ENCODE measurements around the gene HYAL3. TPM values are rescaled to one million over a fixed set of nuclear protein-coding genes. Genes with fewer than 3 reads are reported as not detected.
A peak's percentile ranks its signal among the peaks of the same experiment; 100 is the strongest.

HYAL3 gene
- total RNA-seq, 4 donors from 2014 or later, result 2.4 to 8.8 (median 4.0) TPM

DNA sequence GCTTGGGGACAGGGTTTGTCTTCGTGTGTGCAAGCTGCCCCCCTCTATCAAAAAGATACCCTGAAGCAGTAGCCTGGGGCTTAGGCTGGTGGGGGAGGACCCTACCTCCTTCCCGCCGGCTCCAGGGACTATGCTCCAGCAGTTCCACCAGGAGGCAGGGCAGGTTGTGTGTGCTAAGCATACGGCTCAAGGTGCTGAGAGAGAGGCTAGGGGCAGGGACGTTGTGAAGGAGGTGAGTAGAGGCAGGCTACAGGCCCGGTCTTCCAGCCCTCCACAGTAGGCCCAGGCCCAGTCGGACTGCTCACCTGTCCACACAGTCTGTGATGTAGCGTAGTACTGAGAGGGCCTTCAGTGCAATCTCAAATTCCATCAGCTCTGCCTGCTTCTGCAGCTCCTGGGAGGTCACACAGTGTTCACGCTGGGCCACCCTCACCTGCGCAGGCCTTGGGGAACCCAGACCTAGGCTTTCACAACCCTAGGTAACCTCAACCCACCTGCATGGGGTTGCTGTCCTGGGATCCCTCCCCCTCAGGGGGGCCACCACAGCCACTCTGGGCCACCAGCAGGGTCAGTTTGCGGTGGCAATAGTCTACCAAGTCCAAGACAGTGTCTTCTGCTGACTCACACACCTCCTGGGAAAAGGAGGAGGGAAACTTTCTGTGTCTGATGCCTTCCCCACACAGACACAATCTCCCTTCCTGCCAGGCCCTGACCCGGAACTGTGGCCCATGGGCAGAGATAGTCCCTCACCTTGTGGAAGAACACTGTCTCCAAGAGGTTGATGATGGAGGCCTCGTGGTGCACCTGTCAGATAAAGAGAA lies 43.8 kb upstream of the HYAL3 start:
- H3K9me3 ChIP-seq, result no peaks in the 10 kb centered on the region
- WGBS, 2 donors (ENCODE audit: low coverage in 1 of 2), result 75% methylated on average over 8 of the region's 13 CpGs; no CpG with 5 or more reads in 1 of the 2 donors
- TF ChIP-seq POLR2A (IDR thresholded peaks at IDR 0.05), result no peak
- TF ChIP-seq POLR2AphosphoS5 (IDR thresholded peaks at IDR 0.05), result no peak
- TF ChIP-seq, protein P1, sequence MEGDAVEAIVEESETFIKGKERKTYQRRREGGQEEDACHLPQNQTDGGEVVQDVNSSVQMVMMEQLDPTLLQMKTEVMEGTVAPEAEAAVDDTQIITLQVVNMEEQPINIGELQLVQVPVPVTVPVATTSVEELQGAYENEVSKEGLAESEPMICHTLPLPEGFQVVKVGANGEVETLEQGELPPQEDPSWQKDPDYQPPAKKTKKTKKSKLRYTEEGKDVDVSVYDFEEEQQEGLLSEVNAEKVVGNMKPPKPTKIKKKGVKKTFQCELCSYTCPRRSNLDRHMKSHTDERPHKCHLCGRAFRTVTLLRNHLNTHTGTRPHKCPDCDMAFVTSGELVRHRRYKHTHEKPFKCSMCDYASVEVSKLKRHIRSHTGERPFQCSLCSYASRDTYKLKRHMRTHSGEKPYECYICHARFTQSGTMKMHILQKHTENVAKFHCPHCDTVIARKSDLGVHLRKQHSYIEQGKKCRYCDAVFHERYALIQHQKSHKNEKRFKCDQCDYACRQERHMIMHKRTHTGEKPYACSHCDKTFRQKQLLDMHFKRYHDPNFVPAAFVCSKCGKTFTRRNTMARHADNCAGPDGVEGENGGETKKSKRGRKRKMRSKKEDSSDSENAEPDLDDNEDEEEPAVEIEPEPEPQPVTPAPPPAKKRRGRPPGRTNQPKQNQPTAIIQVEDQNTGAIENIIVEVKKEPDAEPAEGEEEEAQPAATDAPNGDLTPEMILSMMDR (IDR thresholded peaks at IDR 0.05), result no peak
- no peak for TF ChIP-seq EP300 (IDR thresholded peaks at IDR 0.05)
- no peak overlapping the region for H3K27ac ChIP-seq
- no peaks in the 10 kb centered on the region for H3K27me3 ChIP-seq
- H3K36me3 ChIP-seq, result peaks cover 0 to 6% of the 10 kb centered on the region in 2 donors
- no peak overlapping the region for H3K4me3 ChIP-seq
- no peak for ATAC-seq
- peaks cover 0 to 70% (median 35%) of the 10 kb centered on the region in 3 donors for H3K4me1 ChIP-seq

DNA sequence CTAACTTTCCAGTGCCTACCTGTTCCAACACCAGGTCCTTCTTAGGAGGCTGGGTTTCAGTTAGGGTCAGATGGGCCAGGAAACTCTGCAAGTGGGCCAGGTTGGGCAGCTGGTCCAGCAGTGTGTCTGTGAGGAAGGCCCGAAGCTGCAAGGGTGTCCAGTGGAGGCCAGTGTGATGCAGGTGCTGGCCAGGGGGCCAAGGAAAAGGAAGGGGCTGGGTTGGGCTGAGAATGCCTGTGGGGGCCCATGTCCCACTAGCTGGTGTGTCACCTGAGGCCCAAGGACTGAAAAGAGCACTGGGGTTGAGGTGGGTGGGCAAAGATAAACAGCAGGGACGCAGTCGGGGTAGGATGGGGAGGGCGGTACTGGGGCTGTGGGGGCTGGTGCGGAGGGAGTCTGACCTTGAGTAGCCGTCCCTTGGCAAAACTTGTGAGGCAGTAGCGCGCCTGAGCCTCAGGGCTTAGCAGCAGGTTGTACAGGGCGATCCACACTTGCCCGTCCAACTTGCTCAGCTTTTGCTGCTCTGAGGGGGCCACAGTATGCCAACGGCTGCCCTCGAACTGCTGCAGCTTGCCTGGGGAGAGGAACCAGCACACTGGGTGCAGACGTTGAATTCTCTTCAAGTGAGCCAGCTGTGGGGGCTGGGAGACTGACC lies 42.9 kb upstream of the HYAL3 start:
- H3K4me3 ChIP-seq, result no peak overlapping the region
- peak overlapping the region in 1 of 4 donors; percentile 94 for H3K27ac ChIP-seq
- ATAC-seq, result no peak
- peaks cover 0 to 68% (median 36%) of the 10 kb centered on the region in 3 donors for H3K4me1 ChIP-seq
- no peaks in the 10 kb centered on the region for H3K9me3 ChIP-seq
- H3K27me3 ChIP-seq, result no peaks in the 10 kb centered on the region
- H3K36me3 ChIP-seq, result no peaks in the 10 kb centered on the region
- WGBS, 2 donors (ENCODE audit: low coverage in 1 of 2), result 94% methylated on average over 8 of the region's 13 CpGs; no CpG with 5 or more reads in 1 of the 2 donors
- TF ChIP-seq, protein P1 (IDR thresholded peaks at IDR 0.05), result no peak
- TF ChIP-seq POLR2A (IDR thresholded peaks at IDR 0.05), result no peak
- TF ChIP-seq EP300 (IDR thresholded peaks at IDR 0.05), result no peak
- no peak for TF ChIP-seq POLR2AphosphoS5 (IDR thresholded peaks at IDR 0.05)

- Histone ChIP-seq H3K36me3 (no peaks in the 10 kb centered on the region), H3K27me3 (no peaks in the 10 kb centered on the region), H3K4me1 (peaks cover 0 to 66% (median 36%) of the 10 kb centered on the region in 3 donors), H3K9me3 (no peaks in the 10 kb centered on the region), H3K4me3 (peak overlapping the region in 1 of 2 donors; percentile 65), H3K27ac (peak overlapping the region in 3 of 4 donors; percentile 91 to 99 (median 94))
- ATAC-seq, result no peak
- WGBS, 2 donors (ENCODE audit: low coverage in 1 of 2), result no CpG with 5 or more reads among the region's 9 CpGs
- TF ChIP-seq EP300 (IDR thresholded peaks at IDR 0.05), result no peak
- TF ChIP-seq, protein P1 (IDR thresholded peaks at IDR 0.05), result no peak
- no peak for TF ChIP-seq POLR2AphosphoS5 (IDR thresholded peaks at IDR 0.05)
- TF ChIP-seq POLR2A (IDR thresholded peaks at IDR 0.05), result no peak
Measured at GRCh38 chr3:50341537-50341936, 42.3 kb upstream of the HYAL3 start.

DNA sequence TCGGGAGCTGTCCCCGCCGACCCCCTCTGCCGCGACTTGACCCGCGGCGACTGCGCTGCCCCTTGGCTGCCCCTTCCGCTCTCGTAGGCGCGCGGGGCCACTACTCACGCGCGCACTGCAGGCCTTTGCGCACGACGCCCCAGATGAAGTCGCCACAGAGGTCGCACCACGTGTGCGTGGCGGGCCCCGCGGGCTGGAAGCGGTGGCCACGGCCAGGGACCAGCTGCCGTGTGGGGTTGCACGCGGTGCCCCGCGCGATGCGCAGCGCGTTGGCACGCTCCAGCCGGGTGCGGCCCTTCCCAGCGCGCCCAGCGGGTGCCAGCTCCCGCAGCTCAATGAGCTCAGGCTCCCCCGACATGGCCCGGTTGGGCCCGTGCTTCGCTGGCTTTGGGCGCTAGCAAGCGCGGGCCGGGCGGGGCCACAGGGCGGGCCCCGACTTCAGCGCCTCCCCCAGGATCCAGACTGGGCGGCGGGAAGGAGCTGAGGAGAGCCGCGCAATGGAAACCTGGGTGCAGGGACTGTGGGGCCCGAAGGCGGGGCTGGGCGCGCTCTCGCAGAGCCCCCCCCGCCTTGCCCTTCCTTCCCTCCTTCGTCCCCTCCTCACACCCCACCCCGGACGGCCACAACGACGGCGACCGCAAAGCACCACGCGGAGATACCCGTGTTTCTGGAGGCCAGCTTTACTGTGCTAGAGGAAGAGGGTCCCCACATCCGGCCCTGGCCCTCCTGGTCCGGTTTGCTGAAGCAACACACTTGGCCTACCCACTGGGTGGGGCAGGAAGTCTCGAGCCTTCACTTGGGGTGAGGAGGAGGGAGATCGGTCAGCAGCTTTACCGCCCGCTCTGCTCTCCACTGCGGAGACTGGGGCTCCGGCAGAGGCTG lies 41.5 kb upstream of the HYAL3 start, which contains the start of gene RASSF1:
TSS of gene RASSF1 (minus strand) at position 389 of the 882 bp plus-strand sequence. CDS start at position 358, 31 bp downstream.
- TF ChIP-seq, protein P1 (IDR thresholded peaks at IDR 0.05), result no peak
- TF ChIP-seq EP300 (IDR thresholded peaks at IDR 0.05), result no peak
- peak; percentile 79 to 85 for TF ChIP-seq POLR2A (IDR thresholded peaks at IDR 0.05)
- TF ChIP-seq POLR2AphosphoS5 (IDR thresholded peaks at IDR 0.05), result peak; percentile 11
- ATAC-seq, result peak; percentile 44
- Histone ChIP-seq H3K36me3 (no peaks in the 10 kb centered on the region), H3K4me3 (peak within 1 kb of the TSS; percentile 27 to 65), H3K9me3 (no peaks in the 10 kb centered on the region), H3K4me1 (peaks cover 0 to 70% (median 38%) of the 10 kb centered on the region in 3 donors), H3K27me3 (no peaks in the 10 kb centered on the region), H3K27ac (peak within 1 kb of the TSS; percentile 6 to 99 (median 92))
- no CpG with 5 or more reads among the region's 85 CpGs for WGBS, 2 donors (ENCODE audit: low coverage in 1 of 2)

Data from gastroesophageal sphincter (tissue), 4 donors.